HFFc6 (cell line): ENCODE results near the gene MBTPS1. TPM values are rescaled to one million over a fixed set of nuclear protein-coding genes. Genes with fewer than 3 reads are reported as not detected.

ENCODE experiments used
- DNase-seq: peaks from one replicate; pipeline ENCODE4 v3.0.0-alpha.2; 2018
- H3K27ac Mint-ChIP-seq: 2 replicates; pipeline ENCODE4 v1.8.0; 2020; ENCODE audit warnings: mild to moderate bottlenecking, mixed read lengths
- H3K27me3 Mint-ChIP-seq: 2 replicates; pipeline ENCODE4 v1.8.0; 2021; ENCODE audit warnings: mild to moderate bottlenecking, moderate library complexity, mixed read lengths; ENCODE audit not compliant: insufficient read depth
- H3K36me3 Mint-ChIP-seq: 2 replicates; pipeline ENCODE4 v1.8.0; 2021; ENCODE audit warnings: low read depth, mixed read lengths
- H3K4me1 Mint-ChIP-seq: 2 replicates; pipeline ENCODE4 v1.8.0; 2020; ENCODE audit warnings: low read depth, mixed read lengths
- H3K4me3 Mint-ChIP-seq: 2 replicates; pipeline ENCODE4 v1.8.0; 2020; ENCODE audit warnings: mild to moderate bottlenecking, moderate library complexity, mixed read lengths
- H3K9me3 Mint-ChIP-seq: 2 replicates; pipeline ENCODE4 v1.8.0; 2020; ENCODE audit warnings: mild to moderate bottlenecking, mixed read lengths
- long read RNA-seq: library from polyadenylated mRNA; unstranded; transcript quantifications from one replicate; pipeline ENCODE4 v2.0.0, GENCODE V29; 2019
- total RNA-seq, 6 experiments: library from RNA; stranded (reverse); fragmentation: NEBNext Ultra II Directional; extraction: Animal tissue kit (Norgen Biotek cat#: 25700); gene quantifications; 2 replicates in 1 of 6; 3 replicates in 5 of 6; pipeline ENCODE4 v1.2.3, GENCODE V29; 2021
- TF ChIP-seq, protein P1 (sequence below): fragments of 200-600 bp; sonication (generic); IDR thresholded peaks from 2 replicates; pipeline ENCODE4 v1.5.0; 2021; ENCODE audit warnings: antibody characterized with exemption, mild to moderate bottlenecking

The MBTPS1 gene
- 100 to 1,000 TPM in 4 of 6 experiments, 10 to 100 TPM in 2; 96.6 to 123 (median 102) TPM for total RNA-seq
- long read RNA-seq, full-length matches to known transcripts, result 53 of 116 reads
- long read RNA-seq, partial matches to known transcripts, result 50 of 116 reads
- long read RNA-seq, other reads (novel, unspliced or antisense), result 13 of 116 reads

DNA sequence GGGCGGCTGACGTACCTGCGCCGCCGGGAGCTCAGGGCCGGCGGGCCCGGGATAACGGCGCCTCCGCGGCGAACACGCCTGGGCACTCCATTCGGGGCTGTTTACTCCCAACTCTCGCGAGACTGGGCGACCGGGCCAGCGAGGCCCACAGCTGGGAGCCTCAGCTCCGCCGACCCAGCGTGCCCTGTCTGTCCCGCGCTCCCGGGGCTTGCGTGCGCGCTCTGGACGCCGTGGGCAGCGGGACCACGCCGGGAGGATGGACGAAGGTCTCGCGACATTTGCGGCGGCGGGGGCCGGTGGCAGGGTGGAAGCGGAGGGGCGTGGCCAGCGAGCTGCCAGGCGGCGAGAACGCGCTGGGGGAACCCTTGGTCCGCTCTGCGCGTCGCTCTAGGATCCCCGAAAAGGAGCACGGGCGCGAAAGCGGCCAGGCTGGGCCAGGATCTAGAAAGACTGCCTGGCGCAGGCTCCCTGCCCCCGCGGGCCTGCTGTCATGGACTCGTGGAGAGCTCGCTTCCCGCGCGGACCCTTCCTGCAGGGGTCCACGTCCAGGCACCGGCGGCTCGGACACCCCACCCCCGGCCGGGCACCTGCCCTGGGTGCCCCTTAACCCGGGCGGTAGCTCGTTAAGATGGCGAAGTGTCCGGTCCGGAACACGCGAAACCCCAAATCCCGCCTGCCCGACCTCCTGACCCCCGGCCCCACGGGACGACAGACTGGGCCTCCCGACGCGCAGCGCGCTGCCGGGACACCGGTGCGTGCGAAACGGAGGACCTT is at the start of gene MBTPS1:
TSS of gene MBTPS1 (minus strand) at position 223 of the 774 bp plus-strand sequence. CDS start 15,159 bp downstream, outside the sequence.
- Mint-ChIP-seq H3K27ac (peak within 1 kb of the TSS; percentile 91), H3K4me1 (peaks cover 16% of the 10 kb centered on the region), H3K27me3 (no peaks in the 10 kb centered on the region), H3K36me3 (0 out of 2 replicates have a peak, but pooled peaks cover 8% of the 10 kb centered on the region), H3K4me3 (peak within 1 kb of the TSS; percentile 97), H3K9me3 (no peaks in the 10 kb centered on the region)
- peak; percentile 97 for DNase-seq
- TF ChIP-seq, protein P1, sequence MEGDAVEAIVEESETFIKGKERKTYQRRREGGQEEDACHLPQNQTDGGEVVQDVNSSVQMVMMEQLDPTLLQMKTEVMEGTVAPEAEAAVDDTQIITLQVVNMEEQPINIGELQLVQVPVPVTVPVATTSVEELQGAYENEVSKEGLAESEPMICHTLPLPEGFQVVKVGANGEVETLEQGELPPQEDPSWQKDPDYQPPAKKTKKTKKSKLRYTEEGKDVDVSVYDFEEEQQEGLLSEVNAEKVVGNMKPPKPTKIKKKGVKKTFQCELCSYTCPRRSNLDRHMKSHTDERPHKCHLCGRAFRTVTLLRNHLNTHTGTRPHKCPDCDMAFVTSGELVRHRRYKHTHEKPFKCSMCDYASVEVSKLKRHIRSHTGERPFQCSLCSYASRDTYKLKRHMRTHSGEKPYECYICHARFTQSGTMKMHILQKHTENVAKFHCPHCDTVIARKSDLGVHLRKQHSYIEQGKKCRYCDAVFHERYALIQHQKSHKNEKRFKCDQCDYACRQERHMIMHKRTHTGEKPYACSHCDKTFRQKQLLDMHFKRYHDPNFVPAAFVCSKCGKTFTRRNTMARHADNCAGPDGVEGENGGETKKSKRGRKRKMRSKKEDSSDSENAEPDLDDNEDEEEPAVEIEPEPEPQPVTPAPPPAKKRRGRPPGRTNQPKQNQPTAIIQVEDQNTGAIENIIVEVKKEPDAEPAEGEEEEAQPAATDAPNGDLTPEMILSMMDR, result no peak

DNA sequence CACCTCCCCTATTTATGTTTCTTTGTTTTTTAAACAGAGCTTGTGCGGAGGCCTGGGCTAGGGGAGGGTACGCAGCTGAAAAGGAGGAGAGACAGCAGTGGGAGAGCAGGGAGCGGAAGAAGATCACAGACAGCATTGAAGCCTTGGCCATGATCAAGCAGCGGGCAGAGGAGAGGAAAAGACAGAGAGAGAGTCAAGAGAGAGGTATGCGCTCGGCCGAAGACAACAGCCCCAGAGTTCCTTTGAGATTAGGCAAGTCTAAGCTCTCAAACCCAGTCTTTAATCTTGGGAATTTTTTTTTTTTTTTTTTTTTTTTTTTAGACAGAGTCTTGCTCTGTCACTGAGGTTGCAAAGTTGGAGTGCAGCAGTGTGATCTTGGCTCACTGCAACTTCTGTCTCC is 49.0 kb upstream of the MBTPS1 start:
- Mint-ChIP-seq H3K27me3 (peaks cover 26% of the 10 kb centered on the region), H3K4me3 (no peak overlapping the region), H3K9me3 (no peaks in the 10 kb centered on the region), H3K36me3 (no peaks in the 10 kb centered on the region), H3K27ac (no peak overlapping the region), H3K4me1 (peaks cover 6% of the 10 kb centered on the region; the same call in 1 of the 2 replicates)
- DNase-seq, result no peak
- TF ChIP-seq, protein P1, result no peak

DNA sequence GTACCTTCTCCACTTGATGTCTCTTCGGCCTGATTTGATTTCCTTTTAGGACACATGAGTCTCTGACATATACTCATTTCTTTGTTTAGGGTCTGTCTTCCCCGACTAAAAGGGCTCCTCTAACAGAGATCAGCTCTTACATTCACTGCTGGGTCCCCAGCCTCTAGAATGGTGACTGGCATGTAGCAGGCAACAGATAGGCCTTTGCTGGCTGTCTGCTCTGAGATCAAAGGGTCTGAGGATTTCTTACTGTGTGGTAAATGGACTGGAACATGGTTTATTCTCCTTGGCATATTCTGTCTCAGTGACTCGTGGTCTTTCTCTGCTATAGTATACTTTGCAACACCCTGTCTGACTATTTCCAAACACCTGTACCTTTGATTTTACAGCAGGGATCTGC is 45.1 kb upstream of the MBTPS1 start:
- Mint-ChIP-seq H3K27ac (no peak overlapping the region), H3K36me3 (no peaks in the 10 kb centered on the region), H3K4me3 (no peak overlapping the region), H3K27me3 (peaks cover 36% of the 10 kb centered on the region), H3K4me1 (peaks cover 26% of the 10 kb centered on the region), H3K9me3 (no peaks in the 10 kb centered on the region)
- TF ChIP-seq, protein P1, result no peak
- DNase-seq, result no peak

DNA sequence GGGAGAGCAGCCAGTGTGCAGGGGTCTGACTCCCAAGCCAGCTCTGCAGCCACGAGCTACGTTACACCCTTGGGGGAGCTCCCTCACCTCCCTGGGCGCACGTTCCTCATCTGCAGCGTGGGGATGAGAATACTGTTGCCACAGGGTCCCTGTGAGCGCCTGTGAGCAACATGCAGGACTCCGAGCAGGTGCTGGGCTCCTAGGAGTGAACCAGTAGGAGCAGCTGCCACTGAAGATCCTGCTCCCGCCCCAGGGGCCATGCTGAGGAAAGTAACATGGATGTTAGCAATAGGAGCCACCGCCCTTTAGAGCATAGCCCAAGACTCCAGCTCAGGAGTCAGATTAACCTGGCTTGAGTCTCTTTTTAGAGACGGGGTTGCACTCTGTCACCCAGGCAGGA is 44.3 kb upstream of the MBTPS1 start:
- TF ChIP-seq, protein P1, result no peak
- Mint-ChIP-seq H3K27ac (no peak overlapping the region), H3K4me3 (no peak overlapping the region), H3K27me3 (peaks cover 30% of the 10 kb centered on the region), H3K4me1 (peaks cover 32% of the 10 kb centered on the region), H3K9me3 (no peaks in the 10 kb centered on the region), H3K36me3 (no peaks in the 10 kb centered on the region)
- DNase-seq, result no peak

DNA sequence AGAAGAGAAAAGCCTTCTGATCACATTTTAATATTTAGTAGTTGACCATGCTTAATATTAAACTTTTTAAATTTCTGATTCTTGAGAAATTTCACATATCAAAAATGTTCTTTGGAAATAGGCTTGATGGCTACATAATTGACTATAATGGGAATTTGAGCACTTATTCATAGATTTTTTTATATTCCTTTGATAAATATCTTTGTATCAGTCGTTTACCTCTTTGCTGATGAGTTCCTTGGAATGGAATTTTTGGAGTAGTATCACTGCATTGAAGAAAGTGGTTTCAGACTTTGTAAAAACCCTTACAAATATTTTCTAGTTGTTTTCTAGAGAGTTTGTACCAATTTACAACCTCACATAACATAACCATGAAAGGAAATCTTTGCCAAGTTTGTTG is 43.1 kb upstream of the MBTPS1 start:
- Mint-ChIP-seq H3K36me3 (no peaks in the 10 kb centered on the region), H3K9me3 (no peaks in the 10 kb centered on the region), H3K4me1 (peaks cover 32% of the 10 kb centered on the region), H3K27me3 (peaks cover 30% of the 10 kb centered on the region), H3K4me3 (no peak overlapping the region), H3K27ac (no peak overlapping the region)
- DNase-seq, result no peak
- TF ChIP-seq, protein P1, result no peak
